Endothelial cell of umbilical vein (primary cell): ENCODE measurements around the gene SLC12A7. TPM values are rescaled to one million over a fixed set of nuclear protein-coding genes. Genes with fewer than 3 reads are reported as not detected.

Experiments used
- BruUV-seq: library from RNA; stranded (reverse); fragments of 400-500 nt; replicated peaks from 2 replicates; lab custom pipeline; 2021; lab: Mats Ljungman, UMichigan
- CTCF ChIA-PET: fragments of 300-600, 350-600 bp; sonication (Branson Sonifier 250); formaldehyde crosslinking; loops from one replicate; lab custom pipeline; 2021; ENCODE audit warnings: antibody characterized with exemption, inconsistent platforms; lab: Charles Lee
- POLR2A ChIA-PET: fragments of 300-600, 350-600 bp; sonication (Branson Sonifier 250); formaldehyde crosslinking; loops from one replicate; lab custom pipeline; 2021; ENCODE audit warnings: antibody characterized with exemption, inconsistent platforms; lab: Charles Lee
- DNase-seq: peaks from one replicate; pipeline ENCODE4 v3.0.0-alpha.2; 2011; ENCODE audit warnings: low read depth, low spot score
- FAIRE-seq: peaks from 2 replicates; lab custom pipeline; 2011; peaks lifted over from hg19 to GRCh38; lab: Jason Lieb, UNC
- H2AFZ ChIP-seq: 2 replicates; pipeline ENCODE4 v1.6.0; 2012; ENCODE audit warnings: low read depth, low read length, control low read depth, inconsistent platforms
- H3K27ac ChIP-seq: 2 replicates; pipeline ENCODE4 v1.5.1; 2011; ENCODE audit warnings: low read depth, mild to moderate bottlenecking, control low read depth, low read length, moderate library complexity; ENCODE audit not compliant: insufficient read depth
- H3K27me3 ChIP-seq, 2 experiments: 2 replicates each; pipeline versions ENCODE4 v1.6.0 to v1.6.1; 2011; ENCODE audit warnings: low read length in 2 of 2, mixed read lengths in 1 of 2; ENCODE audit not compliant: control insufficient read depth in 2 of 2, insufficient read depth in 2 of 2
- H3K36me3 ChIP-seq, 2 experiments: 2 replicates in 1 of 2; 3 replicates in 1 of 2; pipeline ENCODE4 v1.5.1; 2011; ENCODE audit warnings: low read length in 2 of 2, mild to moderate bottlenecking in 1 of 2, moderate library complexity in 1 of 2; ENCODE audit not compliant: control insufficient read depth in 2 of 2, insufficient read depth in 2 of 2; ENCODE audit errors: extremely low read depth in 1 of 2
- H3K4me1 ChIP-seq: 3 replicates; pipeline ENCODE4 v1.5.1; 2011; ENCODE audit warnings: mild to moderate bottlenecking, low read length; ENCODE audit not compliant: control insufficient read depth, insufficient read depth; ENCODE audit errors: extremely low read depth
- H3K4me2 ChIP-seq: 2 replicates; pipeline ENCODE4 v1.6.1; 2011; ENCODE audit warnings: low read length, control low read depth, mixed read lengths; ENCODE audit not compliant: insufficient read depth
- H3K4me3 ChIP-seq, 3 experiments: fragments of 200-600 bp in 1 of 3; sonication (generic), shearing (Covaris generic) in 1 of 3; replicated peaks in 1 of 3; 2 replicates each; pipeline ENCODE4 v1.5.1; 2011 to 2016; ENCODE audit warnings: control low read depth in 3 of 3, low read length in 3 of 3, mild to moderate bottlenecking in 2 of 3, inconsistent platforms in 1 of 3, low read depth in 1 of 3, moderate library complexity in 1 of 3; ENCODE audit not compliant: insufficient read depth in 1 of 3
- H3K79me2 ChIP-seq: 2 replicates; pipeline ENCODE4 v1.6.0; 2012; ENCODE audit warnings: low read length, inconsistent platforms; ENCODE audit not compliant: control insufficient read depth, insufficient read depth
- H3K9ac ChIP-seq: replicated peaks from 2 replicates; pipeline ENCODE3; 2011; ENCODE audit warnings: low read length, control low read depth; ENCODE audit not compliant: insufficient read depth; ENCODE audit errors: extremely low read depth
- H3K9me1 ChIP-seq: replicated peaks from 3 replicates; pipeline ENCODE4 v1.6.0; 2011; ENCODE audit warnings: mild to moderate bottlenecking, low read length; ENCODE audit not compliant: control insufficient read depth, insufficient read depth; ENCODE audit errors: extremely low read depth
- H3K9me3 ChIP-seq: replicated peaks from 2 replicates; pipeline ENCODE4 v1.5.1; 2012; ENCODE audit warnings: low read length, inconsistent platforms; ENCODE audit not compliant: control insufficient read depth, insufficient read depth
- H4K20me1 ChIP-seq: replicated peaks from 2 replicates; pipeline ENCODE3; 2011; ENCODE audit warnings: mild to moderate bottlenecking, low read length; ENCODE audit not compliant: control insufficient read depth, insufficient read depth; ENCODE audit errors: extremely low read depth
- EZH2 ChIP-seq: IDR thresholded peaks from 2 replicates; pipeline ENCODE4 v1.6.1; 2012; ENCODE audit warnings: borderline replicate concordance, low read depth, mild to moderate bottlenecking, moderate library complexity, low read length, inconsistent platforms; ENCODE audit not compliant: severe bottlenecking
- FOS ChIP-seq: IDR thresholded peaks from 2 replicates; pipeline ENCODE4 v1.6.1; 2011; ENCODE audit warnings: mild to moderate bottlenecking, low read length, moderate library complexity, borderline replicate concordance; ENCODE audit not compliant: insufficient read depth
- GATA2 ChIP-seq: IDR thresholded peaks from 2 replicates; pipeline ENCODE4 v1.7.0; 2011; ENCODE audit warnings: low read depth, mild to moderate bottlenecking, moderate library complexity, mixed read lengths, low read length; ENCODE audit not compliant: insufficient read length, insufficient read depth
- MYC ChIP-seq: IDR thresholded peaks from one replicate; pipeline ENCODE4 v1.6.1; 2011; ENCODE audit warnings: mild to moderate bottlenecking, low read depth, low read length
- POLR2A ChIP-seq: IDR thresholded peaks from 2 replicates; pipeline ENCODE4 v1.6.1; 2012; ENCODE audit warnings: low read depth, mild to moderate bottlenecking, control low read depth, low read length
- POLR2AphosphoS5 ChIP-seq: IDR thresholded peaks from 2 replicates; pipeline ENCODE4 v1.6.1; 2012; ENCODE audit warnings: low read depth, mild to moderate bottlenecking, control low read depth, low read length, moderate library complexity; ENCODE audit not compliant: insufficient read depth
- dilution Hi-C: fragments of 300-500 bp; cut with MboI; formaldehyde crosslinking; loops from one replicate; pipeline ENCODE4 v1.15.0; 2019; ENCODE audit warnings: low sequenced_read_pairs; ENCODE audit not compliant: extremely low pct_ligation_motif_present
- intact Hi-C: fragments of 100-400 bp; cut with micrococcal nuclease; formaldehyde crosslinking; loops from one replicate; pipeline ENCODE4 v1.10.0; 2022
- polyA plus RNA-seq, 4 experiments: library from polyadenylated mRNA; depleted of rRNA in 3 of 4; stranded (reverse) in 3 of 4; unstranded in 1 of 4; fragments of >200 nt; gene quantifications; 2 replicates each; pipeline versions ENCODE4 v1.2.1 to v1.2.3, GENCODE V29; 2011 to 2012; ENCODE audit warnings: missing spikeins in 1 of 4
- total RNA-seq: library from RNA; stranded (reverse); gene quantifications from 2 replicates; pipeline ENCODE4 v1.2.3, GENCODE V29; 2021

Gene SLC12A7
- total and polyA plus RNA-seq, 2 donors (not counting 3 experiments of a cell fraction or from before 2014, with no cell fraction given) = 16.4 to 38.8 TPM

- peak; percentile 18 for DNase-seq
- peaks cover 5% of the 10 kb centered on the region for H3K4me1 ChIP-seq
- no peaks in the 10 kb centered on the region for H3K9me1 ChIP-seq
- peaks cover 4% of the 10 kb centered on the region for H3K79me2 ChIP-seq
- no peaks in the 10 kb centered on the region for H3K27me3 ChIP-seq
- BruUV-seq = no TSS peak
- intact Hi-C loops (no loop called here), dilution Hi-C loops (no loop called here)
- TF ChIP-seq EZH2 (no peak), POLR2A (no peak), MYC (no peak), GATA2 (no peak), FOS (no peak), POLR2AphosphoS5 (no peak)
- FAIRE-seq = peak; percentile 55
- no peaks in the 10 kb centered on the region for H3K36me3 ChIP-seq
- CTCF ChIA-PET = no interaction called here
- H4K20me1 ChIP-seq = no peaks in the 10 kb centered on the region
- H3K9ac ChIP-seq = no peak overlapping the region
- H3K9me3 ChIP-seq = no peaks in the 10 kb centered on the region
- no peak overlapping the region for H3K4me2 ChIP-seq
- H3K27ac ChIP-seq = no peak overlapping the region
- POLR2A ChIA-PET = no interaction called here
- H2AFZ ChIP-seq = no peak overlapping the region
- no peak overlapping the region for H3K4me3 ChIP-seq
Measured at GRCh38 chr5:1101961-1102713, 9.7 kb downstream of the SLC12A7 start.
